ENCODE results near the gene GLI2.

DNA sequence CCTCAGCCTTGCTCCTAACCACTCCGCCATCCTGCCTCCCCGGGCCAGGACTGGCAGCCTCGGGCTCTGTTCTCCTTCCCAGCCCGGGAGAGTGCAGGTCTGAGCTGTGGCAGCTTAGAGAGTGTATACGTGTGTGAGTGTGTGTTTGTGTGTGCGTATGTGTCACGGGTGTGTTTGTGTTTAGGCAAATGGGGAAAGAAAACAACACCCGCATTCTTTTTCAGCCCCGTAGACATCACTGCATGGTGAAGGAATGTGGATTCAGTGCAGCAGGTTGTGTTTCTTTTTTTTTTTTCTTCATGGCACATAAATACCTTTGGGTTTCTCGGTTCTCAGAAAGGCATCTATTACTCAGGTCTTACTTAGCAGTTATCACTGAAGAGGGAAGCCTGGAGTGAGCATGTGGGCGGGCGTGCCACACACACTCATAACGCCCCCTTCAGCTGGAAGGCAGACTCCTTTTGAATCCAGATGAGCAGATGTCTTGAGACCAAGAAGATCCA lies 44.2 kb downstream of the GLI2 start:
- TF ChIP-seq, protein P1, sequence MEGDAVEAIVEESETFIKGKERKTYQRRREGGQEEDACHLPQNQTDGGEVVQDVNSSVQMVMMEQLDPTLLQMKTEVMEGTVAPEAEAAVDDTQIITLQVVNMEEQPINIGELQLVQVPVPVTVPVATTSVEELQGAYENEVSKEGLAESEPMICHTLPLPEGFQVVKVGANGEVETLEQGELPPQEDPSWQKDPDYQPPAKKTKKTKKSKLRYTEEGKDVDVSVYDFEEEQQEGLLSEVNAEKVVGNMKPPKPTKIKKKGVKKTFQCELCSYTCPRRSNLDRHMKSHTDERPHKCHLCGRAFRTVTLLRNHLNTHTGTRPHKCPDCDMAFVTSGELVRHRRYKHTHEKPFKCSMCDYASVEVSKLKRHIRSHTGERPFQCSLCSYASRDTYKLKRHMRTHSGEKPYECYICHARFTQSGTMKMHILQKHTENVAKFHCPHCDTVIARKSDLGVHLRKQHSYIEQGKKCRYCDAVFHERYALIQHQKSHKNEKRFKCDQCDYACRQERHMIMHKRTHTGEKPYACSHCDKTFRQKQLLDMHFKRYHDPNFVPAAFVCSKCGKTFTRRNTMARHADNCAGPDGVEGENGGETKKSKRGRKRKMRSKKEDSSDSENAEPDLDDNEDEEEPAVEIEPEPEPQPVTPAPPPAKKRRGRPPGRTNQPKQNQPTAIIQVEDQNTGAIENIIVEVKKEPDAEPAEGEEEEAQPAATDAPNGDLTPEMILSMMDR (conservative IDR thresholded peaks at IDR 0.05) = no peak
- no peak for TF ChIP-seq ZFX (IDR thresholded peaks at IDR 0.05)
